Measurements from ENCODE around the gene CEP120. TPM values are rescaled to one million over a fixed set of nuclear protein-coding genes. Genes with fewer than 3 reads are reported as not detected.
A peak's percentile ranks its signal among the peaks of the same experiment; 100 is the strongest.
"Not testable (repeated sequence)": the region's sequence is repeated elsewhere in the genome, so short reads cannot be mapped to it uniquely, and the experiment has no call there.

Gene CEP120
- total RNA-seq = 10 to 100 TPM; 45.8 to 47.5 TPM
- 25.8 TPM for polyA plus RNA-seq (ENCODE audit: insufficient read depth, low read depth, low replicate concordance)
- long read RNA-seq, donor 1, full-length matches to known transcripts = 1 of 1 reads
- long read RNA-seq, donor 1, partial matches to known transcripts = 0 of 1 reads
- long read RNA-seq, donor 1, other reads (novel, unspliced or antisense) = 0 of 1 reads
- long read RNA-seq, donor 2, full-length matches to known transcripts = 1 of 1 reads
- long read RNA-seq, donor 2, partial matches to known transcripts = 0 of 1 reads
- long read RNA-seq, donor 2, other reads (novel, unspliced or antisense) = 0 of 1 reads

GRCh38 chr5:123423278-123424149 is at the start of gene CEP120:
TSS of gene CEP120 (minus strand) at chr5:123423403. CDS start at chr5:123422998, 405 bp downstream.
- Histone ChIP-seq H3K4me1 (peaks cover 13% of the 10 kb centered on the region), H3K27me3 (no peaks in the 10 kb centered on the region), H3K4me3 (peak within 1 kb of the TSS; percentile 81 to 96), H3K9me3 (no peaks in the 10 kb centered on the region), H3K36me3 (ENCODE audit: low read depth, missing control alignments) (no peaks in the 10 kb centered on the region), H3K27ac (peak within 1 kb of the TSS; percentile 89 to 93)
- TF ChIP-seq POLR2A (IDR thresholded peaks at IDR 0.05) (peak; percentile 16), CTCF (IDR thresholded peaks at IDR 0.05) (peak; percentile 55 to 78 (median 63))
- intact Hi-C loops (cut with DNase I; ENCODE audit: low total_unique reads) = no loop called here
- DNase-seq = peak; percentile 99
- 0 to 1% methylated on average over 22 to 47 of the region's 47 CpGs for WGBS, 2 donors

- H3K9me3 ChIP-seq = no peaks in the 10 kb centered on the region
- no peak for TF ChIP-seq POLR2A (IDR thresholded peaks at IDR 0.05)
- TF ChIP-seq CTCF (IDR thresholded peaks at IDR 0.05) = no peak
- H3K27ac ChIP-seq = no peak overlapping the region
- no peaks in the 10 kb centered on the region for H3K36me3 ChIP-seq (ENCODE audit: low read depth, missing control alignments)
- intact Hi-C loops (cut with DNase I; ENCODE audit: low total_unique reads) = no loop called here
- 78 to 80% methylated on average over 8 of the region's 8 CpGs for whole genome bisulfite sequencing, 2 donors
- no peak for DNase-seq
- H3K4me1 ChIP-seq = no peaks in the 10 kb centered on the region
- H3K27me3 ChIP-seq = no peaks in the 10 kb centered on the region
- no peak overlapping the region for H3K4me3 ChIP-seq
Observed at GRCh38 chr5:123472150-123472924, 49.1 kb upstream of the CEP120 start.

- no peaks in the 10 kb centered on the region for H3K9me3 ChIP-seq
- intact Hi-C loops (cut with DNase I; ENCODE audit: low total_unique reads) = no loop called here
- no peaks in the 10 kb centered on the region for H3K27me3 ChIP-seq
- TF ChIP-seq CTCF (IDR thresholded peaks at IDR 0.05) (no peak), POLR2A (IDR thresholded peaks at IDR 0.05) (no peak)
- WGBS, 2 donors = 72 to 88% methylated on average over 3 of the region's 3 CpGs
- no peak overlapping the region for H3K27ac ChIP-seq
- no peak for DNase-seq
- H3K4me3 ChIP-seq = no peak overlapping the region
- H3K4me1 ChIP-seq = no peaks in the 10 kb centered on the region
- H3K36me3 ChIP-seq (ENCODE audit: low read depth, missing control alignments) = no peaks in the 10 kb centered on the region
Observed at GRCh38 chr5:123471385-123471784, 48.2 kb upstream of the CEP120 start.

GRCh38 chr5:123466839-123467238 is 43.6 kb upstream of the CEP120 start:
- not testable (repeated sequence) for H3K4me3 ChIP-seq

GRCh38 chr5:123460296-123460729 is 37.1 kb upstream of the CEP120 start:
- DNase-seq = no peak
- no peaks in the 10 kb centered on the region for H3K4me1 ChIP-seq
- H3K4me3 ChIP-seq = no peak overlapping the region
- no peaks in the 10 kb centered on the region for H3K27me3 ChIP-seq
- H3K27ac ChIP-seq = no peak overlapping the region
- intact Hi-C loops (cut with DNase I; ENCODE audit: low total_unique reads) = no loop called here
- H3K9me3 ChIP-seq = no peaks in the 10 kb centered on the region
- WGBS, 2 donors = 49 to 55% methylated on average over 2 of the region's 2 CpGs
- TF ChIP-seq POLR2A (IDR thresholded peaks at IDR 0.05) (no peak), CTCF (IDR thresholded peaks at IDR 0.05) (no peak)
- no peaks in the 10 kb centered on the region for H3K36me3 ChIP-seq (ENCODE audit: low read depth, missing control alignments)

More at GRCh38 chr5:123466839-123467238, 43.6 kb upstream of the CEP120 start:
- H3K27ac ChIP-seq; H3K4me1 ChIP-seq; DNase-seq; H3K9me3 ChIP-seq; H3K36me3 ChIP-seq (ENCODE audit: low read depth, missing control alignments); H3K27me3 ChIP-seq; intact Hi-C loops (cut with DNase I; ENCODE audit: low total_unique reads): not testable (repeated sequence)
- WGBS, 2 donors = 94 to 97% methylated on average over 1 of the region's 1 CpG

GRCh38 chr5:123458994-123459393 is 35.8 kb upstream of the CEP120 start:
- H3K36me3 ChIP-seq (ENCODE audit: low read depth, missing control alignments); H3K9me3 ChIP-seq; DNase-seq; H3K27me3 ChIP-seq; intact Hi-C loops (cut with DNase I; ENCODE audit: low total_unique reads); H3K4me1 ChIP-seq; H3K4me3 ChIP-seq; H3K27ac ChIP-seq: not testable (repeated sequence)
- WGBS, 2 donors = 99 to 100% methylated on average over 4 of the region's 4 CpGs
